ENCODE data around the gene GASK1A.

- no peak for TF ChIP-seq CTCF (conservative IDR thresholded peaks at IDR 0.05 in 1 of 2, IDR thresholded peaks at IDR 0.05 in 1 of 2; ENCODE audit: extremely low read depth in 1 of 2, insufficient read depth in 1 of 2, low read depth in 1 of 2, low read length in 2 of 2)
- no peak for TF ChIP-seq EZH2 (IDR thresholded peaks at IDR 0.05; ENCODE audit: borderline replicate concordance, low read length)
Observed at GRCh38 chr3:43015572-43015971, 36.5 kb downstream of the GASK1A start.

Measured in mammary epithelial cell (primary cell).